IPS DF 19.7 (cell line): Measurements from ENCODE around the gene PXN.
A peak's percentile ranks its signal among the peaks of the same experiment; 100 is the strongest.

ENCODE experiments used
- DNase-seq: peaks from one replicate; pipeline ENCODE4 v3.0.0-alpha.2; 2013; ENCODE audit warnings: low read depth, low spot score

Gene PXN

GRCh38 chr12:120265473-120266179 lies at the start of gene PXN:
Gene PXN (minus strand): TSS chr12:120265730. CDS start chr12:120265629, 101 bp downstream.
- DNase-seq = no peak

- DNase-seq = no peak
These were observed 48.7 kb upstream of the PXN start for GRCh38 chr12:120314220-120314619.

GRCh38 chr12:120301962-120302815 lies 36.7 kb upstream of the PXN start, which contains the start of gene SIRT4:
Gene SIRT4 (plus strand): TSS chr12:120302321. CDS start chr12:120303562, 1,241 bp downstream.
- peak; percentile 86 for DNase-seq

GRCh38 chr12:120292661-120293531 lies 27.4 kb upstream of the PXN start, which contains the start of gene RNU4-1:
Gene RNU4-1 (minus strand): TSS chr12:120293237.
- peak; percentile 97 for DNase-seq

- no peak for DNase-seq
These were observed 26.8 kb upstream of the PXN start for GRCh38 chr12:120292411-120292660.

- no peak for DNase-seq
These were observed 25.2 kb upstream of the PXN start for GRCh38 chr12:120290609-120291305.

- DNase-seq = no peak
These were observed 22.0 kb upstream of the PXN start for GRCh38 chr12:120287491-120287890.

- DNase-seq = no peak
These were observed 21.4 kb upstream of the PXN start for GRCh38 chr12:120286768-120287490.

- DNase-seq = no peak
These were observed 18.9 kb upstream of the PXN start for GRCh38 chr12:120284381-120284780.

GRCh38 chr12:120283318-120283717 lies 17.8 kb upstream of the PXN start:
- no peak for DNase-seq

GRCh38 chr12:120278137-120279069 lies 12.9 kb upstream of the PXN start:
- DNase-seq = no peak

- no peak for DNase-seq
These were observed 11.2 kb upstream of the PXN start for GRCh38 chr12:120276734-120277133.

GRCh38 chr12:120267736-120268135 lies 2.2 kb upstream of the PXN start:
- DNase-seq = no peak

- DNase-seq = no peak
These were observed 795 bp upstream of the PXN start for GRCh38 chr12:120266180-120266870.

- no peak for DNase-seq
These were observed 542 bp downstream of the PXN start for GRCh38 chr12:120264904-120265472.

- no peak for DNase-seq
These were observed 1.2 kb downstream of the PXN start for GRCh38 chr12:120264086-120264903.

GRCh38 chr12:120263748-120264085 lies 1.8 kb downstream of the PXN start:
- DNase-seq = no peak
